Stimulated activated CD4-positive, alpha-beta T cell treated with anti-CD3 and anti-CD28 coated beads, Interleukin-15, amount 100 ng/mL, for 1 hour (primary cell): ENCODE measurements around the gene STK11.
A peak's percentile ranks its signal among the peaks of the same experiment; 100 is the strongest.

Source experiments
- DNase-seq, 2 donors: peaks; one replicate each; pipeline ENCODE4 v3.0.0-alpha.2; 2020; ENCODE audit warnings: low read depth in 1 of 2, low spot score in 1 of 2

The STK11 gene, protein sequence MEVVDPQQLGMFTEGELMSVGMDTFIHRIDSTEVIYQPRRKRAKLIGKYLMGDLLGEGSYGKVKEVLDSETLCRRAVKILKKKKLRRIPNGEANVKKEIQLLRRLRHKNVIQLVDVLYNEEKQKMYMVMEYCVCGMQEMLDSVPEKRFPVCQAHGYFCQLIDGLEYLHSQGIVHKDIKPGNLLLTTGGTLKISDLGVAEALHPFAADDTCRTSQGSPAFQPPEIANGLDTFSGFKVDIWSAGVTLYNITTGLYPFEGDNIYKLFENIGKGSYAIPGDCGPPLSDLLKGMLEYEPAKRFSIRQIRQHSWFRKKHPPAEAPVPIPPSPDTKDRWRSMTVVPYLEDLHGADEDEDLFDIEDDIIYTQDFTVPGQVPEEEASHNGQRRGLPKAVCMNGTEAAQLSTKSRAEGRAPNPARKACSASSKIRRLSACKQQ

DNA sequence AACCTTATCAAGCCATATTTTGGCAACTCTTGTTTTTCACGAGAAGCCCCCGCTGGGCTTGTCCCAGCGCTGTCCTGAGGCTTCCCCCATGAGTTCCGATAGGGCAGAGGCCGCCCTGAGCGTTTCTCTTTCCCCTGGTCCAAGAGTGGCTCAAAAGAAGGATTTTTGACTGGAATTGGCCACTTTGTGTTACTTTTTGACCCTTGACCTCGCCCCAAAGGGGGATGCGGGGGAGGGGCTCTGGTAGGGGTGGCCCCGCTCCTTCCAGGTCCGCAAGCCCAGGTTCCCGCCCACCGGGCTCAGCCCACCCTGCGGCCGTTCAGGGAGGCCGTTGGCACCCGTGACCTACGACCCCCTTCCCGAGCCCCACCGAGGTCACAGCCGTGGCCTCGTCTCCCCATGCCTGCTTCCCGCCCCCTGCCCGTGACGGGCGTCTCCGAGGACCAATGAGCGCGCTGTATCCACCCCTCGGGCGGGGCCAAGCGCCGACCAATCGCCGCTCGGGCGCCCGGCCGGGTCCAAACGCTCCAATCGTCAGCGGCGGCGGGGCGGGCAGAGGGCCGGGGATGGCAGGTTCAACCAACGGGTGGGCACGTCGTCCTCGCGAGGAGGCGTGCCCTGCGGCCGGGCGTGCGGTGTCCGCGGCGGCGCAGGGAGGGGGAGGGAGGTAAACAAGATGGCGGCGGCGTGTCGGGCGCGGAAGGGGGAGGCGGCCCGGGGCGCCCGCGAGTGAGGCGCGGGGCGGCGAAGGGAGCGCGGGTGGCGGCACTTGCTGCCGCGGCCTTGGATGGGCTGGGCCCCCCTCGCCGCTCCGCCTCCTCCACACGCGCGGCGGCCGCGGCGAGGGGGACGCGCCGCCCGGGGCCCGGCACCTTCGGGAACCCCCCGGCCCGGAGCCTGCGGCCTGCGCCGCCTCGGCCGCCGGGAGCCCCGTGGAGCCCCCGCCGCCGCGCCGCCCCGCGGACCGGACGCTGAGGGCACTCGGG lies at the start of gene STK11:
TSS of gene STK11 (plus strand) at position 665 of the 986 bp plus-strand sequence. CDS start 1,136 bp downstream, outside the sequence.
- DNase-seq = peak; percentile 99 to 100

DNA sequence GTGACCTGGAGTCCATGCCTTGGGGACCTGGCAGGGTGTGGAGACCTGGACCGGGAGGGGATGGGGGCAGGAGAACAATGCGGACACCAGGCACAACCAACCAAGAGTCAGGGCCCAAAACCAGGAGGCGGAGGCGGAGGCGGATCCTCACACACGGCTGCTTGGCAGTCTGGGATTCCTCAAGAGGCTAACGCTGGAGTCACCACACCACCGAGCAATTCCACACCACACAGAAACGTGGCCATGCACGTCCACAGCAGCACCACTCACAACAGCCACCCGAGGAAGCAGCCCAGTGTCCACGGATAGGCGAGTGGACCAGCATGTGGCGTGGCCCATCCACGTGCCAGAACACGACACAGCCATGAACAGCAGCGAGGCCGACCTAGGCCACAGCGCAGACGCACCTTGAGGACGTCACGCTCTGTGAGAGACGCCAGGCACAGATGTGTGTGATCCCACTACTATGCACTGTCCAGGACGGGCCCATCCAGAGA lies 49.2 kb upstream of the STK11 start:
- DNase-seq = no peak

DNA sequence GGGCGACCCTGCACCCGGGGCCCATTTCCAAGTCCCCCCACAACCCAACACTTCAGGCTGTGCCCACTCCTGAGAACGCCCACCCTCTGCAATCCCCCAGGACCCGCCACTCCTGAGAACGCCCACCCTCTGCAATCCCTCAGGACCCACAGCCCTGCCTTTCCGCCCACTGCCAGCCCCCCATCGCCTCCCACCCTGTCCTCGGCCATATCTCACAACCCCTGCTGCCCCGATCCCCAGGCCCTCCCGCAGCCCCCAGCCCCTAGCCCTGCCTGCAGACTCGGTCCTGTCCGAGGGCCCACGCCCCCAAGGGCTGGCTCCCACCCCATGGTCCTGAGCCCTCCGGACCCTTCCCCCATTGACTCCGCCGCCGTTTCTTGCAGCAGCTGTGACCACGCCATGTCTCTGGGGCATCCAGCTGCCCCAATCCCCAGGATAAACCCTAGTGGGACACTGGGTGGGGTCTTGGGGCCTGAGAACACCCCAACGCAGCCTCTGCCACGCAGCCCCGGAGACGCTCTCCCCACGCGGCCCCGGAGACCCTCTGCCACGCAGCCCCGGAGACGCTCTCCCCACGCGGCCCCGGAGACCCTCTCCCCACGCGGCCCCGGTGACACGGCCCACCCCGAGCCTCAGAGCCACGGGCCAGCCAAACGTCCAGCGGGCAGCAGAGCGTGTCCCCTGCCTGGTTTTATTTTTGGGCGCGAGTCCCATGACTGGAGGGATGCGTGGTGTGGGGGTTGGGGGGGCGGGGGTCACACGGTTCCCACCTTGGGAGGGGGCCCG lies 48.6 kb upstream of the STK11 start:
- no peak for DNase-seq

DNA sequence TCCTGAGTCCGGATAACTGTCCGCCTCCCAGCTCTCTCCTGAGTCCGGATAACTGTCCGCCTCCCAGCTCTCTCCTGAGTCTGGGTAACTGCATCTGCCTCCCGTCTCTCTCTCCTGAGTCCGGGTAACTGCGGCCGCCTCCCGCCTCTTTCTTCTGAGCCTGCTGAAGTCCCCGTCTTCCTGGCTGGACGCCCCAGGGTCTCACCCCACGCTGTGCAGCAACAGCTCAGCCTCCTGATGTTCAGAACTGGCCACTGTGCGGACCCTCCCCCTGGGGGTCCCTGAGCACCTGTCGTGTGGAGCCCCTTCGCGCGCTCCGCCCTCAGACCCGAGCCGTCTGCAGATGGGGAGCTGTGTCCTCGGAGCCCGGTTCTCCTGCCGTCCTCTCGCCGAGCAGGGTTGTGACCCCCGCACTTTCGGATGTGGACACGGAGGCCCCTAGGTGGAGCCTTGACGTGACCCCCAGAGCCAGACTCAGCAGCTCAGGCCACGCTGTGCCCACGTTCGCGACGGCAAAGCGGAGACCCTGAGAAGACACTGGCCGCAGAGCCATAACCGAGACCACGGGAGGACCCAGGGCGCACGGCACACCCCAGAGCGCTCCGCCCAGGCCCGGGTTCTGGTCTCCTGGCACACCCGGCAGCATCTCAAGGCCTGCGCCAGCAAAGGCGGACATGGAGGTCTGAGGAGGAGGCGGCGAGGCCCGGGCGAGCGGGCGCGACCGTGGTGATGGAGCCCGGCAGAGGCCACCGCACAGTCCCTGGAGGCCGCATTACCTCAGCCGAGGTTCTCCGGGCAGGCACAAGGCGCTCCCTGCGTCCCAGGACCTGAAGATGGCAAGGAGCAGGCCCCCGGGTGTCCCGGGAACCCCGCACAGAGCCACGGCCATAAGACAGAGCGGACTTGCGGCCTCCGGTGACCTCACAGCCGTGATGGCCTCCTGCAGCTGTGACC lies 47.4 kb upstream of the STK11 start:
- no peak for DNase-seq

DNA sequence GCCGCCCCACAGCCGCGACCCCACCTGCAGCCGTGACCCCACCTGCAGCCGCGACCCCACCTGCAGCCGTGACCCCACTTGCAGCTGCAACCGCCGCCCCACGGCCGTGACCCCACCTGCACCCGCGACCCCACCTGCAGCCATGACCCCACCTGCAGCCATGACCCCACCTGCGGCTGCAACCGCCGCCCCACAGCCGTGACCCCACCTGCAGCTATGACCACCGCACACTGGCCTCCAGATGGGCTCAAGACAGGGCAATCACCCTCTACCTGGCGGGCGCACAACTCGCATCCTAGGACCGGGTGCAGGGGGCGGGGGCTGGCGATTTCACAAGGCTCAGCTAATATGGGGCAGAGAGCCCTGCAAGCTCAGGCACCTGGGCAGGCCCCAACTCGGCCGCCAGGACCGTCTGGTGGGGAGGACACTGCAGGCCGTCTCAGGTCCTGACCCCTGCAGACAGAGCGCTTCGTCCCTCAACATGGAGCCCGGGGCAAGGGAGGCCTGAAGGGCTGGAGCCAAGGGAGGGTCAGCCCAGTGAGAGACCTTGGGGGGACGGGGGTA lies 46.6 kb upstream of the STK11 start:
- no peak for DNase-seq

DNA sequence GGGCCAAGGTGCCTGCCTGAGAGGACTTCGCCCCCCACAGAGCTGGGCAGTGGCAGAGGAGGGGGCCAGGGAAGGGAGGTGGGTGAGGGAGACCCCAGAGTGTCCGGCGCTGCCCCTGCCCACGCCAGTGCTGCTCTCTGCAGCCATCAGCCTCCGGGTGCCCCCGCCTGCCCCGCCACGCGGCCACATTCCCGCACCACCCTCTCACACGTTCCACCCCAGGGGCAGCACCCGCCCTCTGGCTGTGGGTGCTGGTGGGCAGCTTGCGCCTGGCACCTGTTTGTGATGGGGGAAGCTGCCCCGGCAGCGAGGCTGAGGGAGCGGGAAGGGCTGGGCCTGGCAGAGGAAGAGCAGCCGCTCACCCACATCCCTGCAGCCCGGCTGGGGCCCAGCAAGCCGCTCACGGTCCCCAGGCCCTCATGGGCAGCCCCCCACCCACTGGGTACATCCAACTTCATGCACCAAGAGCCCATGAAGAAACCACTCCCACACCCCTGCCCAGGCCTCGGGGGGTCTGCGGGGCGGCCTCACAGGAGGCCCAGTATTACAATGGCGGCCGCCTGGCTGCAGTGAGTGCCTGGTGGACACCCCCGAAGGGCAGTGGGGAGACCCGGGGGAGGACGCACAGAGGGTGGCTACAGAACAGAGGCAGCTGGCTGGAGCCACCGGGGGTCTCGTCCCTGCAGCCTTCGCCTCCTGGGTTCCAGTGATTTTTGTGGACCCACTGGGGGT lies 45.5 kb upstream of the STK11 start:
- DNase-seq = no peak

DNA sequence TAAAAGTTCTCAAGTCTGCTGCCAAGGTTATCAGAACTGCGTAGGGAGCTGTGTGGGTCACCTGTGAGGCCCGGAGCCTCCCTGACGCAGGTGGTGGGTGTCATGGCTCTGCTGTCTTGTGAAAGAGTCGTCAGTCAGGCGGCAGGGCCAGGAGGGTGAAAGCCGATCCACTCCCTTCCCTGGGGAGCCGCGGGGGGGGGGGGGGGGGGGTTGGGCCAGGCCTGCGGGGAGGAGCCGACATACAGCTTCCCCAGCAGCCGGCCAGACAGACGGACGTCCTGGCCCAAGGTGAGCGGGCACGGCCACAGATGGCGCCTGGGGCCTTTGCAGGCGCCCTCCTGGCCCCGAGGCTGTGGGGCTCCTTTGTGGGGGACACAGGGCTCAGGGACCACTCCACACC lies 43.9 kb upstream of the STK11 start:
- no peak for DNase-seq

DNA sequence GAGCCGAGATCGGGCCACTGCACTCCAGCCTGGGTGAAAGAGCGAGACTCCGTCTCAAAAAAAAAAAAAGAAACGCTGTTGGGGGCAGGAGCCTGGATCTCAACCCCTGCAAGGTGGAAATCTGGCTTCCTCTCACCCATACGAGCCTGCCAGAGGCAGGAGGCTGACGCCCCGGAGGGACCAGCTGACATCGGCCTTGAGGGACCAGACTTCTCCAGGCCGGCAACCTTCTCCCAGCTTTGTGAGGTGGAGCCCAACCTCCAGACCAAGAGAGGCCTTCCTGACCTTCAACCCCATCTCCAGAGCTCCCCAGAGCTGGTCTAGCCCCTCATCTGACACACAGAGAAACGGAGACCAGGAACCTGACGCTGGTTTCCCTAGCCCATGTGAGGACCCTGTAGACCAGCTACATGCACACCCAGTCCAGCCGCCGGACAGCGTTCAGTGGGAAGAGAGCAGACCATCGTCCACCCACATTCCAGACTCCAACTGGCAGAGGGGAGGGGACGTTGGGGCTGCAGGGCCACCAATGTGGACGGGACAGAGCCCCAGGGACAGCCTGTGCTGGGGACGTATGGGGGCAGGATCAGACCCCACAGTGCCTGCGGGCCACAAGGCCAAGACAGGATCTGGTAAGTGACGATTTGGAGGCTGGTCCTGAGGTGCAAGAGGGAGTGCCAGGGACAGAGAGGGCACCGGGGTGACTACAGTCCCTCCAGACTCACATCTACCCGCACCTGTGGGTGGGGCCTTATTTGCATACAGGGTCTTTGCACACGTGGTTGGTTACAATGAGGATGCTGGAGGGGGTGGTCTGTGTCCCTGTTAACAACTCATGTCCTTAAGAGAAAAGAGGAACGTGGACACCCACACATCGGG lies 42.9 kb upstream of the STK11 start:
- DNase-seq = no peak

DNA sequence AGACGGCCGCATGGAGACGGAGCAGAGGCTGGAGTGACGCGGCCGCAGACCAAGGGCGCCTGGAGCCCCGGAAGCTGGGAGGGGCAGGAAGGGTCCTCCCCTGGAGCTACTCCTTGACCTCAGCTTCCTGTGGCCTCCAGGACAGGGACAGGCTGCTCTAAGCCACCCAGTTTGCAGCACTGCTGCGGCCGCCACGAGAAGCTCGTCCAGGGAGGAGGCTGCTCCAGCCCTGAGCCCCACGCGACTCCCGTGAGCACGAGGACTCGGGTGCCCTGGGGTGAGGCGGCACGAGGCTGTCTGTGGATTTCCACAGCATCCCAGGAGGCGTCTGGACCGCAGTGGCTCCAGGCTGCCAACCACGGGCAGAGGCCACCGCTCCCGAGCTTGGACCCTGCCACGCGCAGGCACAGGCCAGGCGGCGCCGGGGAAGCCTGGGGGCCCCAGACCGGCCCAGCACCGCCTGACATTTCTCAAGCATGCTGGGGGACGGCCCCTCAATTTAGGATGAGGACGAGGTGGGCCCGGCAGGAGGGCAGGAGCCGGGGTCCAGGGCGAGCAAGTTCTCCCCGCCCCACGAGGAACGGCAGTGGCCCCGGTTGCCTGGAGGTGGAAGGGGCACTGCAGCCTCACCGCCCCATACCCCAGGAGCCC lies 42.2 kb upstream of the STK11 start:
- no peak for DNase-seq

DNA sequence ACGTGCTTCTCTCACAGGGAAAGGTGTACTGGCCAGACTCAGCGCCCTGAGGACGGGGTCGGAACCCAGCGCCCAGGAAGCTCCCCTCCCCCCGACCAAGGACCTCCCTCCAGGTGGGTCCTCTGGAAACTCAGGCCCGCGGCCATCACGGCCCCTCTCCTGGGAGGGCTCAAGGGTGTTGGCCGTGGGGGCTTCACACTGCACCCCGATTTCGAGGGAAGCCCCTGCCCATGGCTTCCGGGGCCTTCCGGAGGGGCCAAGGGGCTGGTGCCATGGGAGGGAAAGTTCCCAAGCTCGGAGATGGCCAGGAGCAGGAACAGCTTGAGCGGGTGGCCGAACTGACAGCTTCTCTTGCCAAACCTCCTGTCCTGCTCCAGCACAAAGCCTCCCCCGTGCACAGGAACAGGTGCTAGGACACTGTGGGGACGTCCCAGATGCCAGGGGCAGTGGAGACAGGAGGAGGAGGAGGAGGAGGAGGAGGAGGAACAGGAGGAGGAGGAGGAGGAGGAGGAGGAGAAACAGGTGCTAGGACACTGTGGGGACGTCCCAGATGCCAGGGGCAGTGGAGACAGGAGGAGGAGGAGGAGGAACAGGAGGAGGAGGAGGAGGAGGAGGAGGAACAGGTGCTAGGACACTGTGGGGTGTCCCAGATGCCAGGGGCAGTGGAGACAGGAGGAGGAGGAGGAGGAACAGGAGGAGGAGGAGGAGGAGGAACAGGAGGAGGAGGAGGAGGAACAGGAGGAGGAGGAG lies 41.5 kb upstream of the STK11 start:
- no peak for DNase-seq

DNA sequence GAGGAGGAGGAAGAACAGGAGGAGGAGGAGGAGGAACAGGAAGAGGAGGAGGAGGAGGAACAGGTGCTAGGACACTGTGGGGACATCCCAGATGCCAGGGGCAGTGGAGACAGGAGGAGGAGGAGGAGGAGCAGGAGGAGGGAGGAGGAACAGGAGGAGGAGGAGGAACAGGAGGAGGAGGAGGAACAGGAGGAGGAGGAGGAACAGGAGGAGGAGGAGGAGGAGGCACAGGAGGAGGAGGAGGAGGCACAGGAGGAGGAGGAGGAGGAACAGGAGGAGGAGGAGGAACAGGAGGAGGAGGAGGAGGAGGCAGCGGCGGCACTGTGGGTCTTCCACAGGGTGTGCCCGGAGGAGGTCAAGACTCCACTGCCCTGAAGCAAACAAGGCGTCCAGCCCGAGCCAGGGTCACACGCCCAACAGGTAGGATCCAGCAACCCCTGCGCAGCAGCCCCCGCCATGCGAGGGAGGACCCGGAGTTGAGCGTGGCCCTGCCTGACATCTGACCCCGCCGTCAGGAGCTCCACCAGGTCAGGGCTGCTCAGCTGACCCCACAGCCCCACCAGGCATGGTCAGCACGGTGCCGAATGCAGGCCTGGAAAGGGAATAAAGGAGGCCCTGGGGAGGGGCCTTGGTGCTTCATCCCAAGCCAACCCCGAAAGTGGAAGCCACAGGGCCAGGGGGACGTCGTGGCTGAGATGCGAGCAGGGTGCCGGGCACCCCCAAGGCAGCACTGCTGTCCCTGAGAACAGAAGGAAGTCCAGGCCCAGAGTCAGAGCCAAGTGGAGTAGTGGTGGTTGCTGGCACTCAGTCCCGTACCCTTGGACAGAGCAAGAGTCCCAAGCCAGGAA lies 40.7 kb upstream of the STK11 start:
- no peak for DNase-seq

DNA sequence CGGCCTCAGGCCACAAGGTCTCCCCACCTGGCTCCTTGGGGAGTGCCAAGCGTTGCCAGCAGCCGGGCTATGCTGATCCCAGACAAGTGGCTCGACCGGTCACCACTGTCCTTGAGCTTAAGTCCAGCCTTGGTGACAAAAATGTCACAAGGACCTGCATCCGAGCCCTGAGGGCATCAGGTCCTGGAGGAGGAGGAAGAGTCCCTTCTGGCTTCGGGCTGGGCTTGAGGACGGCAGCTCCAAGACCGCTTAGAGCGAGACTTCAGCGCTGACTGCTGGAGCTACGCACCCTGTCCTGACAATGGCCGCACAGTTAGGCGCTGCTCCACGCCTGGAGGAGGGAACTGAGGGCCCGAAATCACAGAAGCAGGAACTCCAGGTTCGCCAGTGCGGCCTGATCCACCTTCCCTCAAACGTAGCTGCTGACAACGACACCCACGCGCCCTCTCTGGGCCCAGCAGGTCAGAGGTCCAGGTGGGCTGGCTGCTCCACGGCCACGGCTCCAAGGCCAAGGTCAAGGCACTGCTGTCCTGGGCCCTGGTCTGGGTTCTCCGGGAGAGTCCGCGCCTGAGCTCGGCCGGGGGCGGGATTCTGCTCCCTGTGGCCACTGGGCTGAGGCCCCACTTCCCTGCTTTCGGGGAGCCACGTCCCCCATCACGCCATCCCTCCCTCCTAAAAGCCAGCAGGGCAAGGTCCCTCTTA lies 38.6 kb upstream of the STK11 start:
- DNase-seq = no peak

DNA sequence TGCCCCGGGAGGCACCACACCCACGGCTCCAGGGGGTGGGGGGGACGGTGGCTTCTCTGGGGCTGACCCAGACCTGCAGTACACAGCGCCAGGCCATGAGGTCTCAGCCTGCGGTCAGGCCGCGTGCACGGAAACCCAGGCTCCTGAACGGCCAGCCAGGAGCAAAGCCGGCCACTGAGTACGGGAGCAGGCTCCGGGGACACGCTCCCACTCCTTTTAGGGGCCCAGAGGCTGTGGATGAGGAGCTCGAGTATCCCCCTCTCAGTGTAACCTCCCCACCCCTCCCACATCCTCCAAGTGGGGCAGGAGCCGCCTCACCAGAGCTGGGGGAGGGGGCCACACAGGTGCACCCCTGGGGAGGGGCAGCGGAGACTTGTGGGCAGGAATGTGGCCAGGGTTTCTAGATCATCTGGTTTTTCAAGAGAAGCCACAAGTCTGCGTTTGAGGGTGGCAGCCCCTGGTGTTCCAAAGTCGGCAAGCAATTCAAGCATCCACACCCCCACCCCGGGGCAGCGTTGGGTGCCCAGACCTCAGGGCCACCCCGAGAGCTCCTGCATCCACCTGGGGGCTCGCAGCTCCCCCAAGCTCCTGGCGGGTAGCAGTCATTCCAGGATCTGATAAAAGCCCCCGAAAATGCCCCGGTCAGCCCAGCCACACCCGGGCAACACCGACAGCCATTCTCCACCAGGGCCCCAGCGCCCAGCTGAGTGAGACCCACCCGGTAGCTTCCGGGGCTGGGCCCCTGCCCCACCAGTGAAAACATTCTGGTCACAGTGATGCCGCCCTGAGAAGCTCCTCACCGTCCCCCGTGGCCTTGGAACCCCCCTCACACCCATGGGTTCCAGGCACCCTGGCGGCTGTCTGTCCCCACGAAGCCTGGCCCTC lies 37.6 kb upstream of the STK11 start:
- no peak for DNase-seq
